ENCODE results near the gene FAM78A. TPM values are rescaled to one million over a fixed set of nuclear protein-coding genes. Genes with fewer than 3 reads are reported as not detected.

Gene FAM78A
- total RNA-seq, 4 donors from 2014 or later = 1.9 to 9.9 (median 5.5) TPM

DNA sequence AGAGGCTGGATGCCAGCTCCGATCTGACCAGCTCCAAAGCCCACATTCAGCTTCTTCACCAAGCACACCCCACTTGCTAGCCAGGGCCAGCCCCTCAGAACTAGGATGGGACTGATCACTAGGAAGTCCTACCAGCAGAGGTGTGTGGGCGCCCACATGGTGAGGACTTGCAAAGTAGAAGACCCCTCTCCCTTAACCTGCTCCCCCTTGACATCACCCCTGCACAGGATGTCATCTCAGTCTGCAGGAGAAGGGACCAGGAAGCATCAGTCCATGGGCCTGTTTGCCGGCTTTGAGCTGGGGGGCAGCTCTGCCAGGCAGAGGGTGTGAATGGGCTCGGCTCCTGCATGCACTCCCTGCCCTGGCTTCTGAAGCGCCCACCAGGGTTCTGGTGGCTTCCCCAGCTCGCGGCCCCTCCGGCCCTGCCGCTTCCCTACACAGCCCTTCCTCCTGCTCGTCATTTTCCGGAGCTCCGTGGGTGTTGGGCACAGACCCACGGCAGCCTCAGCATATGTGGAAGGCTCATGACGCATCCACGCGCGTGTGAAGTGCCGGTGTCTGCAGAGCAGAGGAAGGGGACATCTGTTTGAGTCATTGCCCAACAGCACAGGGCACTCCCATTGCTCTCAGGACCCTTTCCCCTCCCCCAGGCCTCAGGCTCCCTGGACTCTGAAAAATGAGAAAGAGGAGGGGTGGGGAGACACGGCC is 3.7 kb upstream of the FAM78A start:
- DNase-seq (ENCODE audit: low spot score) = no peak
- TF ChIP-seq, protein P1, sequence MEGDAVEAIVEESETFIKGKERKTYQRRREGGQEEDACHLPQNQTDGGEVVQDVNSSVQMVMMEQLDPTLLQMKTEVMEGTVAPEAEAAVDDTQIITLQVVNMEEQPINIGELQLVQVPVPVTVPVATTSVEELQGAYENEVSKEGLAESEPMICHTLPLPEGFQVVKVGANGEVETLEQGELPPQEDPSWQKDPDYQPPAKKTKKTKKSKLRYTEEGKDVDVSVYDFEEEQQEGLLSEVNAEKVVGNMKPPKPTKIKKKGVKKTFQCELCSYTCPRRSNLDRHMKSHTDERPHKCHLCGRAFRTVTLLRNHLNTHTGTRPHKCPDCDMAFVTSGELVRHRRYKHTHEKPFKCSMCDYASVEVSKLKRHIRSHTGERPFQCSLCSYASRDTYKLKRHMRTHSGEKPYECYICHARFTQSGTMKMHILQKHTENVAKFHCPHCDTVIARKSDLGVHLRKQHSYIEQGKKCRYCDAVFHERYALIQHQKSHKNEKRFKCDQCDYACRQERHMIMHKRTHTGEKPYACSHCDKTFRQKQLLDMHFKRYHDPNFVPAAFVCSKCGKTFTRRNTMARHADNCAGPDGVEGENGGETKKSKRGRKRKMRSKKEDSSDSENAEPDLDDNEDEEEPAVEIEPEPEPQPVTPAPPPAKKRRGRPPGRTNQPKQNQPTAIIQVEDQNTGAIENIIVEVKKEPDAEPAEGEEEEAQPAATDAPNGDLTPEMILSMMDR (IDR thresholded peaks at IDR 0.05) = no peak
- no peak for ATAC-seq (ENCODE audit: low FRiP score)

DNA sequence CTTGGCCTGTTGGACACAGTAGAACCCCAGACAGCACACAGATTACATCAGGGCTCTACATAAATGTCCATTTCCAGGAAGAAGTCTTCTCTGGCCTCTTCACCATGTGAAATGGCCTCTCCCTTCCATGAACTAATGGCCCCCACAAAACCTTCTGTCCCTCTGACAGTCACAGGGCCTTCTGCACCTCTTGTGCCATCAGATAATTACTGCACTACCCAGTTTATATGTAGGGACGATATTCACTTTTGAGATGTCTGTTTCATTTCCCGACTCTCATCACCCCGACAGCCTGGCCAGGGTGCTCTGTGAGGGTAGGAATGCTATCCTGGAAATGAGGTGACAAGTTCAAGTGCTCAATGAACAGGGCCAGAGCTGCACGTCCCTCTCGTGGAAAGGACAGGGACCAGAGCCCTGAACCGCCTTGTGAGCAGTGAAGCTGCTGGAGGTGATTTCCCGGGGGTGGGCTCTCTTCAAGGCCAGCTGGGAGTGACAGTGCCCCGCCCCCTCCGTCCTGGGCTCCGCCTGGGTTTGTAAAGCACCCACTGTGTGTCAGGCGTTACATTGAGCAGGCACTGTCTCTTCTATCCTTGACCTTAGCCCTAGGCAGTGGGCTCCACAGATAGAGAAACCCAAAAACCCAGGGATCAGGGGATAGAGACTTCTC is 3.0 kb upstream of the FAM78A start:
- no peak for ATAC-seq (ENCODE audit: low FRiP score)
- DNase-seq (ENCODE audit: low spot score) = no peak

DNA sequence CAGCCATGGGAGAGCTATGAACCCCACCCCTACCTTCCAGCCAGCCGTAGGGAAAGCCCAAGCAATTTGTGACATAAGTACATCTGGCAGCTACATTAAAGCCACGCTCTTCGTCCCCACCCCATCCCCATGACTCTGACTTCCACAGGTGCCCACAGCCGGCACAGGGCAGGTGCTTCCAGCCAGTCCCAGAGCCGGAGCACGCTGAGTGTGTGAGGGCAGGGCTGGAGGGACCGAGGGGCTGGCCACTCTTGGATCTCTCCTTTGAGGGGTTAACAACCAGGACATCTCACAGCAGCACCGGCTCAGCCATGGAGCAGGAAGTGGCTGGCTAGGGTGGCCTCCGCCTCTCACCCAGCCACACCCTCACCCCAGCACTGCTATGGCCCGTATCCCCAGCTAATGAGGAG is 2.4 kb upstream of the FAM78A start:
- TF ChIP-seq, protein P1 (IDR thresholded peaks at IDR 0.05) = no peak
- no peak for ATAC-seq (ENCODE audit: low FRiP score)
- DNase-seq (ENCODE audit: low spot score) = no peak

More for the DNA sequence above, 3.0 kb upstream of the FAM78A start:
- TF ChIP-seq, protein P1 (IDR thresholded peaks at IDR 0.05) = no peak

DNA sequence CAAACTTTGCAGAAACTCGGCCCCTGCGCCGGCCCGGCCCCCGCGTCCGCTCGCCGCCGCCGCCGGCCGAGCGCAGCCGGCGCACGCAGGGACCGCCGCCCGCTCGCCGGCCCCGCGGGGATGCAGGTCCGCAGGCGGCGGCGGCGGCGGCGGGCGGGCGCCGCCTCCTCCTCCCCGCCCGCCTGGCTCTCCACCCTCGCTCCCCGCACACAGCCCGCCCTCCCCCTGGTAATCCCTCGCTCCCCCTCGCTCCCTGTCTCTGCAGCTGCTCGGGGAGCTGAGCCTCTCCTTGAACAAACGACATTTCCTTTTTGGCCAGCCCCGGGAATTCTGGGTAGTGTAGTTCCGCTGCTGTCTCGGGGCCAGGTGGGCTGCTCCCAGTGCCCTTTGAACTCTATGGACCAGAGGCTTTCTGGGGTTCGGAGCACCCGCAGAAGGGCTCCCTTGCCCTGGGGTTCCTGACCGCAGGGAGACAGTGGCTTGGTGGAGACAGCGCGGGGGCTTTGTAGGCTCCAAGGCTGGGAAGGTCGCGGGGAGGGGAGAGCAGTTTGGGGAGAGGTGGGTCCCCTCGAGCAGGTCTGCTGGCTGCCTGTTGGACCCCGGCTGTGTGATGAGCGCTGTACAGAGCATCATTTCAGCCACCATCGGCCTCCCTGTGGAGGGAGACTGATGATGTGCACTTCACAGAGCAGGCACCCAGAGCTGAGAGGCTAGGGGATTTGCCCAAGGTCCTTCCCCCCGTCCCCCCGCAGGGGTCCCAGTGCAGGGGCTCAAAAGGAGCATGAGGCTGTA is 1.8 kb upstream of the FAM78A start:
- no peak for DNase-seq (ENCODE audit: low spot score)
- TF ChIP-seq, protein P1 (IDR thresholded peaks at IDR 0.05) = no peak

DNA sequence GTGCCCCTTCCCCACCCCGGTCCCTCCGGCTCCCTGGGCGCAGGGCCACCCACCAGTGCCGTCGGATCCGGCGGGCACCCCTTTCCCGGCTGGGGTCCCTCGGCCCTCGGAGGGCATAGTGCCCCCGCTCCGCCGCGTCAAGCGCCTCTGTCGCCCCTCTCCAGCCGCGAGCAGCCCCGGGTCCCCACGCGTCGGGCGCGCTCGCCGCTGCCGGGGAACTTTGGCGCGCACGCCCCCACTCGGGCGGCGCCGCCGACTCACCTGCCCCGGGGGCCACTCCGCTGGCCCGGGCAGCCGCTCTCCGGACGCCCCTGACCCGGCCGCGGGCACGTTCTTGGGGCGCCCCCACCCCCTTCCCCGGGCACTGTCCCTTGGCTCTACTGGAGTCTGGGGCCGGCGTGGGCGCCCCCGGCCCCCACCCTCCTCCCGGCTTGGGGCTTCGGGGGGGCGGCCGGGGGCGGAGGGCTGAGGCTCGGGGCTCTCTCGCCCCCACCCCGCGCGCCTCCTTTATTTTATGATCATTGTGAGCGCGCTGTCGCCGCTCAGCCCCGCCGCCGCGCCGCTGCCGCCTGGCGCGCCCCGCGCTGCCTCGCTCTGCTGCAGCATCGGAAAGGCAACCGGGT is 1.1 kb upstream of the FAM78A start:
- DNase-seq (ENCODE audit: low spot score) (no peak), ATAC-seq (ENCODE audit: low FRiP score) (peak; percentile 7)
- TF ChIP-seq, protein P1 (IDR thresholded peaks at IDR 0.05) = no peak

More for the DNA sequence above, 1.8 kb upstream of the FAM78A start:
- ATAC-seq (ENCODE audit: low FRiP score) = peak; percentile 82

DNA sequence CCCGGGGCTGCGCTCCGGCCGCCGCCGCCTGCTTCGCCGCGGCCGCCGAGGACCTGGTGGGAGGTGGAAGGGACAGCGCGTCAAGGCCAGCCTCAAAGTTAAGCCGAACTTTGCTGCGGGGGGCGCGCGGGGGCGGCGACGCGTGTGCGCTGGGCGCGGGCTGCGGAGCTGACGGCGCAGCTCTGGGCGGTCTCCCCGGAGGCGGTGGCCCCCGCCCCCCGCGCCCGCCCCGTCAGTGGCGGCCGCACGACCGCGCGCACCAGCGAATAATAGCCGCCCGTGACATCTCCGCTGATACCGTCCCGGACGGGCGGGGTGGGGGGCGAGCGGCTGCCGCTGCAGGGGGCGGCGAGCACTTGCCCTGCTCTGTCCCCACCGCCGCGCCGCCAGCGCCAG is 579 bp upstream of the FAM78A start:
- DNase-seq (ENCODE audit: low spot score) (no peak), ATAC-seq (ENCODE audit: low FRiP score) (no peak)
- TF ChIP-seq, protein P1 (IDR thresholded peaks at IDR 0.05) = no peak

Measured in omental fat pad (tissue), 4 donors.